H1 (cell line): Measurements from ENCODE around the gene NUMB. TPM values are rescaled to one million over a fixed set of nuclear protein-coding genes. Genes with fewer than 3 reads are reported as not detected.

ENCODE experiments used
- CTCF ChIA-PET: fragments of 300-600 bp; sonication (Branson Sonifier 250); formaldehyde crosslinking; loops from one replicate; lab custom pipeline; 2021; ENCODE audit not compliant: partially characterized antibody; lab: Charles Lee
- POLR2A ChIA-PET: fragments of 300-600 bp; sonication (Branson Sonifier 250); formaldehyde crosslinking; loops from one replicate; lab custom pipeline; 2021; ENCODE audit warnings: inconsistent platforms; ENCODE audit not compliant: partially characterized antibody; lab: Charles Lee
- DNase-seq, 2 experiments: peaks; one replicate each; pipeline versions ENCODE4 v3.0.0 to v3.0.0-alpha.2; 2010 to 2022; ENCODE audit warnings: low spot score in 2 of 2, low read depth in 1 of 2, mixed read lengths in 1 of 2
- FAIRE-seq: peaks from 2 replicates; lab custom pipeline; 2011; peaks lifted over from hg19 to GRCh38; lab: Jason Lieb, UNC
- H2AFZ ChIP-seq: 2 replicates; pipeline ENCODE4 v1.8.1; 2012; ENCODE audit warnings: low read length, inconsistent platforms
- H2AK5ac ChIP-seq: 2 replicates; pipeline ENCODE4 v1.6.1; 2013; ENCODE audit warnings: low read depth, low read length
- H2BK120ac ChIP-seq: replicated peaks from 2 replicates; pipeline ENCODE3; 2013; ENCODE audit warnings: low read depth, low read length, inconsistent platforms
- H2BK12ac ChIP-seq: 2 replicates; pipeline ENCODE4 v1.6.1; 2013; ENCODE audit warnings: low read depth, low read length
- H2BK15ac ChIP-seq: 2 replicates; pipeline ENCODE4 v1.6.1; 2013; ENCODE audit warnings: low read length
- H2BK20ac ChIP-seq: 2 replicates; pipeline ENCODE4 v1.6.1; 2013; ENCODE audit warnings: low read length
- H2BK5ac ChIP-seq: 2 replicates; pipeline ENCODE4 v1.6.1; 2013; ENCODE audit warnings: low read depth, low read length
- H3K14ac ChIP-seq: 2 replicates; pipeline ENCODE4 v1.6.1; 2013; ENCODE audit warnings: inconsistent platforms; ENCODE audit not compliant: insufficient read length
- H3K18ac ChIP-seq: 2 replicates; pipeline ENCODE4 v1.6.1; 2013; ENCODE audit warnings: low read length; ENCODE audit errors: extremely low read depth
- H3K23ac ChIP-seq: 2 replicates; pipeline ENCODE4 v1.6.1; 2013; ENCODE audit warnings: inconsistent platforms; ENCODE audit not compliant: insufficient read length
- H3K23me2 ChIP-seq: 2 replicates; pipeline ENCODE4 v1.6.1; 2013; ENCODE audit warnings: low read depth, low read length
- H3K27ac ChIP-seq: 2 replicates; pipeline ENCODE4 v1.6.1; 2011; ENCODE audit warnings: low read depth, low read length, inconsistent platforms
- H3K27me3 ChIP-seq, 4 experiments: replicated peaks in 1 of 4; 1 replicate in 1 of 4; 2 replicates in 3 of 4; pipeline versions ENCODE4 v1.6.1 to v1.8.1; 2011 to 2013; ENCODE audit warnings: low read length in 3 of 4, mild to moderate bottlenecking in 3 of 4, inconsistent platforms in 2 of 4, mixed read lengths in 2 of 4, moderate library complexity in 1 of 4; ENCODE audit not compliant: control insufficient read depth in 3 of 4, insufficient read depth in 3 of 4; ENCODE audit errors: extremely low read depth in 1 of 4
- H3K36me3 ChIP-seq, 4 experiments: 2 replicates each; pipeline versions ENCODE4 v1.6.1 to v1.8.1; 2011 to 2013; ENCODE audit warnings: mild to moderate bottlenecking in 4 of 4, low read length in 3 of 4, moderate library complexity in 2 of 4, control low read depth in 1 of 4, inconsistent platforms in 1 of 4; ENCODE audit not compliant: insufficient read depth in 4 of 4, control insufficient read depth in 2 of 4
- H3K4ac ChIP-seq: replicated peaks from 2 replicates; pipeline ENCODE3; 2013; ENCODE audit warnings: low read length, low read depth, mixed read lengths, inconsistent platforms; ENCODE audit not compliant: insufficient read length
- H3K4me1 ChIP-seq, 4 experiments: replicated peaks in 1 of 4; 1 replicate in 1 of 4; 2 replicates in 3 of 4; pipeline versions ENCODE4 v1.6.1 to v1.8.1; 2011 to 2013; ENCODE audit warnings: low read length in 3 of 4, inconsistent platforms in 2 of 4, mixed read lengths in 1 of 4; ENCODE audit not compliant: insufficient read depth in 4 of 4, control insufficient read depth in 3 of 4
- H3K4me2 ChIP-seq, 2 experiments: 2 replicates each; pipeline versions ENCODE4 v1.6.1 to v1.8.1; 2011 to 2013; ENCODE audit warnings: low read depth in 2 of 2, low read length in 2 of 2, control low read depth in 1 of 2, inconsistent platforms in 1 of 2, mild to moderate bottlenecking in 1 of 2; ENCODE audit not compliant: insufficient read depth in 1 of 2
- H3K4me3 ChIP-seq, 4 experiments: fragments of 200-600, 300-600 bp in 1 of 4; sonication (generic), shearing (Covaris generic), sonication (Bioruptor Twin) in 1 of 4; 2 replicates each; pipeline versions ENCODE4 v1.5.1 to v1.8.1; 2011 to 2016; ENCODE audit warnings: low read length in 4 of 4, low read depth in 3 of 4, control low read depth in 2 of 4, inconsistent platforms in 2 of 4, mild to moderate bottlenecking in 2 of 4, mixed read lengths in 1 of 4, moderate library complexity in 1 of 4; ENCODE audit not compliant: insufficient read depth in 2 of 4; ENCODE audit errors: extremely low read depth in 1 of 4
- H3K56ac ChIP-seq: replicated peaks from 2 replicates; pipeline ENCODE3; 2013; ENCODE audit warnings: low read depth, mild to moderate bottlenecking, mixed read lengths, low read length, inconsistent platforms; ENCODE audit not compliant: insufficient read length
- H3K79me1 ChIP-seq: 2 replicates; pipeline ENCODE4 v1.6.1; 2013; ENCODE audit warnings: low read depth, low read length, control low read depth
- H3K79me2 ChIP-seq, 2 experiments: 2 replicates each; pipeline versions ENCODE4 v1.6.1 to v1.8.1; 2012 to 2013; ENCODE audit warnings: low read length in 2 of 2, mild to moderate bottlenecking in 2 of 2, inconsistent platforms in 1 of 2; ENCODE audit not compliant: insufficient read depth in 2 of 2, control insufficient read depth in 1 of 2
- H3K9ac ChIP-seq, 4 experiments: replicated peaks in 1 of 4; 1 replicate in 1 of 4; 2 replicates in 3 of 4; pipeline versions ENCODE4 v1.6.1 to v1.8.1; 2011 to 2013; ENCODE audit warnings: low read depth in 3 of 4, low read length in 3 of 4, control low read depth in 2 of 4, mild to moderate bottlenecking in 2 of 4, moderate library complexity in 2 of 4, inconsistent platforms in 1 of 4; ENCODE audit errors: extremely low read depth in 1 of 4
- H3K9me3 ChIP-seq, 2 experiments: 2 replicates each; pipeline versions ENCODE4 v1.6.1 to v1.8.1; 2012 to 2013; ENCODE audit warnings: mild to moderate bottlenecking in 2 of 2, moderate library complexity in 2 of 2, control low read depth in 1 of 2, inconsistent platforms in 1 of 2, low read depth in 1 of 2, low read length in 1 of 2, mixed read lengths in 1 of 2; ENCODE audit not compliant: insufficient read depth in 2 of 2
- H4K20me1 ChIP-seq, 2 experiments: replicated peaks in 1 of 2; 2 replicates each; pipeline versions ENCODE3 to v1.8.1; 2011 to 2013; ENCODE audit warnings: inconsistent platforms in 2 of 2, low read length in 2 of 2, mild to moderate bottlenecking in 1 of 2; ENCODE audit not compliant: insufficient read depth in 2 of 2, control insufficient read depth in 1 of 2
- H4K5ac ChIP-seq: 2 replicates; pipeline ENCODE4 v1.6.1; 2013; ENCODE audit warnings: low read length, low read depth, mixed read lengths, inconsistent platforms; ENCODE audit not compliant: insufficient read length
- H4K8ac ChIP-seq: 2 replicates; pipeline ENCODE4 v1.8.0; 2013; ENCODE audit warnings: mild to moderate bottlenecking, moderate library complexity, low read length, inconsistent platforms; ENCODE audit not compliant: insufficient read depth; ENCODE audit errors: extremely low read depth
- H4K91ac ChIP-seq: replicated peaks from 2 replicates; pipeline ENCODE3; 2013; ENCODE audit warnings: low read length, mixed read lengths, inconsistent platforms; ENCODE audit not compliant: insufficient read length
- CBX8 ChIP-seq: fragments of 300-800, 300-1000 bp; sonication (generic); IDR thresholded peaks from 2 replicates; pipeline ENCODE4 v1.7.1; 2016; ENCODE audit warnings: low read depth, low read length, borderline replicate concordance
- CTBP2 ChIP-seq: IDR thresholded peaks from 2 replicates; pipeline ENCODE4 v1.7.0; 2011; ENCODE audit warnings: borderline replicate concordance, mild to moderate bottlenecking, moderate library complexity, mixed read lengths, low read length; ENCODE audit not compliant: insufficient read depth, insufficient read length
- E2F6 ChIP-seq: IDR thresholded peaks from 2 replicates; pipeline ENCODE4 v1.6.1; 2012; ENCODE audit warnings: inconsistent platforms
- EP300 ChIP-seq, 2 experiments: IDR thresholded peaks; 1 replicate in 1 of 2; 2 replicates in 1 of 2; pipeline ENCODE4 v1.6.1; 2011 to 2012; ENCODE audit warnings: low read depth in 2 of 2, low read length in 2 of 2, mild to moderate bottlenecking in 2 of 2, borderline replicate concordance in 1 of 2, inconsistent platforms in 1 of 2, moderate library complexity in 1 of 2
- JUND ChIP-seq: IDR thresholded peaks from 2 replicates; pipeline ENCODE4 v1.6.1; 2011; ENCODE audit warnings: mild to moderate bottlenecking, improper control_type of control experiment, low read length
- SRF ChIP-seq: IDR thresholded peaks from 2 replicates; pipeline ENCODE4 v1.6.1; 2011; ENCODE audit warnings: mild to moderate bottlenecking, low read depth, low read length, moderate library complexity
- TAF7 ChIP-seq: optimal IDR thresholded peaks from 2 replicates; pipeline ENCODE3; 2011; ENCODE audit warnings: low read depth, mild to moderate bottlenecking, inconsistent platforms, low read length, moderate library complexity, borderline replicate concordance
- TBP ChIP-seq: IDR thresholded peaks from 2 replicates; pipeline ENCODE4 v1.6.1; 2011; ENCODE audit warnings: low read depth, low read length, improper control_type of control experiment
- USF2 ChIP-seq: IDR thresholded peaks from 2 replicates; pipeline ENCODE4 v1.6.1; 2011; ENCODE audit warnings: low read length, improper control_type of control experiment
- ZNF274 ChIP-seq: IDR thresholded peaks from 2 replicates; pipeline ENCODE4 v1.7.0; 2012; ENCODE audit warnings: low read length, borderline replicate concordance; ENCODE audit errors: extremely low read depth
- WGBS, 2 experiments: shearing (Covaris generic) in 1 of 2; methylation state at CpG; one replicate each; pipeline versions ENCODE4 v1.1.6 to v1.1.7; 2013 to 2015; ENCODE audit warnings: low lambda C conversion rate in 2 of 2, mixed read lengths in 2 of 2, inconsistent platforms in 1 of 2, low coverage in 1 of 2, missing lambda C conversion rate in 1 of 2; ENCODE audit not compliant: insufficient replicate concordance in 2 of 2, insufficient coverage in 1 of 2, insufficient read length in 1 of 2; ENCODE audit errors: extremely low coverage in 1 of 2, missing lambda C conversion rate in 1 of 2; 5-methylcytosine and 5-hydroxymethylcytosine counted together
- polyA plus RNA-seq, 7 experiments: library from polyadenylated mRNA; depleted of rRNA in 3 of 7; stranded (reverse) in 5 of 7; unstranded in 2 of 7; fragments of >200 nt in 5 of 7; fragments of 200-250 nt in 2 of 7; gene quantifications; 1 replicate in 5 of 7; 2 replicates in 1 of 7; 4 replicates in 1 of 7; pipeline versions ENCODE4 v1.2.1 to v1.2.3, GENCODE V29; 2011 to 2013; ENCODE audit warnings: missing spikeins in 2 of 7, mixed read lengths in 2 of 7
- total RNA-seq: library from RNA; stranded (reverse); fragmentation: NEBNext Ultra II Directional; extraction: Animal tissue kit (Norgen Biotek cat#: 25700); gene quantifications from 2 replicates; pipeline ENCODE4 v1.2.1, GENCODE V29; 2021

The NUMB gene
- total and polyA plus RNA-seq, 2 of the 8 experiments (the other 6 are each of a cell fraction or from before 2014, with no cell fraction given): 54.3 to 78.1 TPM

GRCh38 chr14:73460691-73461127, 2.4 kb upstream of the NUMB start:
- H2BK120ac ChIP-seq: no peak overlapping the region
- peaks cover 0 to 17% of the 10 kb centered on the region in 2 experiments; a peak in 3 of 4 replicates for H3K79me2 ChIP-seq
- no peak for DNase-seq
- H2BK15ac ChIP-seq: no peak overlapping the region
- no peak overlapping the region for H3K9ac ChIP-seq
- no peak overlapping the region for H3K14ac ChIP-seq
- no peaks in the 10 kb centered on the region for H4K20me1 ChIP-seq
- peaks cover 0 to 7% (median 3%) of the 10 kb centered on the region in 4 experiments; a peak in 3 of 7 replicates for H3K4me1 ChIP-seq
- H3K27me3 ChIP-seq: no peaks in the 10 kb centered on the region
- no peak overlapping the region for H2BK12ac ChIP-seq
- no peak overlapping the region for H3K4me2 ChIP-seq
- H2BK20ac ChIP-seq: no peak overlapping the region
- H3K27ac ChIP-seq: no peak overlapping the region
- H3K23me2 ChIP-seq: peaks cover 5% of the 10 kb centered on the region
- H3K9me3 ChIP-seq: no peaks in the 10 kb centered on the region
- no peak overlapping the region for H2AK5ac ChIP-seq
- H4K91ac ChIP-seq: no peak overlapping the region
- no peak overlapping the region for H3K18ac ChIP-seq
- H4K8ac ChIP-seq: no peak overlapping the region
- ChIA-PET CTCF (no interaction called here), POLR2A (interaction anchor here (0.6 to 1.9 kb wide), 4 partner anchors 10 to 1664 kb away, joined by 3 to 5 read pairs (median 3); partner anchors contain the start of gene RIOX1)
- H2AFZ ChIP-seq: no peak overlapping the region
- H2BK5ac ChIP-seq: no peak overlapping the region
- WGBS, 2 experiments: 85% methylated on average over 2 of the region's 2 CpGs; no CpG with 5 or more reads in 1 of the 2 experiments
- H3K23ac ChIP-seq: no peak overlapping the region
- H3K79me1 ChIP-seq: peaks cover 2% of the 10 kb centered on the region; the same call in 1 of the 2 replicates
- H3K36me3 ChIP-seq: no peaks in the 10 kb centered on the region
- no peak for FAIRE-seq
- H4K5ac ChIP-seq: no peak overlapping the region
- H3K4ac ChIP-seq: no peak overlapping the region
- no peak overlapping the region for H3K56ac ChIP-seq
- H3K4me3 ChIP-seq: no peak overlapping the region
- TF ChIP-seq TBP (no peak), CBX8 (no peak), E2F6 (no peak), SRF (no peak), USF2 (no peak), CTBP2 (no peak), JUND (no peak), EP300 (IDR thresholded peaks at IDR 0.05; ENCODE audit: borderline replicate concordance in 1 of 2, low read depth in 2 of 2, low read length in 2 of 2) (no peak), ZNF274 (no peak), TAF7 (no peak)
